ENCODE measurements around the gene RASL12.

GRCh38 chr15:65042776-65043327, 24.9 kb downstream of the RASL12 start:
- TF ChIP-seq CTCF (IDR thresholded peaks at IDR 0.05) = no peak
- no peak for TF ChIP-seq EP300 (IDR thresholded peaks at IDR 0.05)
- TF ChIP-seq POLR2AphosphoS5 (IDR thresholded peaks at IDR 0.05) = no peak
